ENCODE measurements around the gene CXCL6.

CXCL6 gene

GRCh38 chr4:73856518-73856917, 20.0 kb downstream of the CXCL6 start:
- Histone ChIP-seq H3K36me3 (ENCODE audit: control insufficient read depth in 1 of 2, insufficient read depth in 2 of 2, low read length in 2 of 2) (no peaks in the 10 kb centered on the region), H3K27ac (ENCODE audit: low read length) (no peak overlapping the region)

DNA sequence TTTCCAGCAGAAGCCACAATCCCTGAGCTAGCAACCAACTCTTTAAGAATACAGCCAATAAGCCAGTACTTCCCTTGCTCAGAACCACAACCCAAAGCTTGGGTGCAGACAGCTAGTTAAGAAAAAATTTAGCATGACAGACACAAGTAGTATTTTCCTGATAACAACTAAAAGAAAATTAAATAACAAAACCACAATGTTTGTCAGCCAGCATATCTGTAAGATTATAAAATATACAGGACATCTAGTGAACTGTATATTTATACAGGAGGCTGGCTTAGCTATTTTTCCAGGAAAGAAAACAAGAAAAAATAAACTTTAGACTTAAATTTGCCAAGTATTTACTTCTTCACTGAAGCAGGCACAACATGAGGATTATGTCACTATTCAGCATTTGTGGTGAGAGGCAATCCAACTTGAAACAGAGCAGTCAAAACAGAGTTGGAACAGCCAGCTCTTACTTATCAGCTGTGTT, 23.2 kb downstream of the CXCL6 start:
- Histone ChIP-seq H3K9me3 (ENCODE audit: control insufficient read depth in 1 of 2, low read length in 2 of 2) (no peaks in the 10 kb centered on the region), H3K36me3 (ENCODE audit: control insufficient read depth in 1 of 2, insufficient read depth in 2 of 2, low read length in 2 of 2) (no peaks in the 10 kb centered on the region), H3K4me3 (ENCODE audit: low read depth in 1 of 2, low read length in 2 of 2) (no peak overlapping the region), H3K27ac (ENCODE audit: low read length) (no peak overlapping the region), H3K4me1 (ENCODE audit: control insufficient read depth in 1 of 2, insufficient read depth in 2 of 2, low read length in 2 of 2) (no peaks in the 10 kb centered on the region), H3K27me3 (ENCODE audit: low read depth, low read length) (no peaks in the 10 kb centered on the region)

More at GRCh38 chr4:73856518-73856917, 20.0 kb downstream of the CXCL6 start:
- no peaks in the 10 kb centered on the region for H3K9me3 ChIP-seq (ENCODE audit: control insufficient read depth in 1 of 2, low read length in 2 of 2)
- no peak overlapping the region for H3K4me3 ChIP-seq (ENCODE audit: low read depth in 1 of 2, low read length in 2 of 2)
- H3K27me3 ChIP-seq (ENCODE audit: low read depth, low read length) = no peaks in the 10 kb centered on the region
- H3K4me1 ChIP-seq (ENCODE audit: control insufficient read depth in 1 of 2, insufficient read depth in 2 of 2, low read length in 2 of 2) = peaks cover 0 to 5% of the 10 kb centered on the region in 2 donors

GRCh38 chr4:73860181-73860580, 23.7 kb downstream of the CXCL6 start:
- Histone ChIP-seq H3K27ac (ENCODE audit: low read length) (no peak overlapping the region), H3K27me3 (ENCODE audit: low read depth, low read length) (no peaks in the 10 kb centered on the region), H3K4me1 (ENCODE audit: control insufficient read depth in 1 of 2, insufficient read depth in 2 of 2, low read length in 2 of 2) (no peaks in the 10 kb centered on the region), H3K4me3 (ENCODE audit: low read depth in 1 of 2, low read length in 2 of 2) (no peak overlapping the region), H3K9me3 (ENCODE audit: control insufficient read depth in 1 of 2, low read length in 2 of 2) (no peaks in the 10 kb centered on the region), H3K36me3 (ENCODE audit: control insufficient read depth in 1 of 2, insufficient read depth in 2 of 2, low read length in 2 of 2) (no peaks in the 10 kb centered on the region)

- H3K27me3 ChIP-seq (ENCODE audit: low read depth, low read length) = no peaks in the 10 kb centered on the region
- no peaks in the 10 kb centered on the region for H3K4me1 ChIP-seq (ENCODE audit: control insufficient read depth in 1 of 2, insufficient read depth in 2 of 2, low read length in 2 of 2)
- no peak overlapping the region for H3K27ac ChIP-seq (ENCODE audit: low read length)
- no peaks in the 10 kb centered on the region for H3K36me3 ChIP-seq (ENCODE audit: control insufficient read depth in 1 of 2, insufficient read depth in 2 of 2, low read length in 2 of 2)
- no peaks in the 10 kb centered on the region for H3K9me3 ChIP-seq (ENCODE audit: control insufficient read depth in 1 of 2, low read length in 2 of 2)
- H3K4me3 ChIP-seq (ENCODE audit: low read depth in 1 of 2, low read length in 2 of 2) = no peak overlapping the region
Observed at GRCh38 chr4:73860917-73861316, 24.4 kb downstream of the CXCL6 start.

GRCh38 chr4:73862322-73862721, 25.8 kb downstream of the CXCL6 start:
- Histone ChIP-seq H3K36me3 (ENCODE audit: control insufficient read depth in 1 of 2, insufficient read depth in 2 of 2, low read length in 2 of 2) (no peaks in the 10 kb centered on the region), H3K27me3 (ENCODE audit: low read depth, low read length) (no peaks in the 10 kb centered on the region), H3K27ac (ENCODE audit: low read length) (no peak overlapping the region), H3K4me3 (ENCODE audit: low read depth in 1 of 2, low read length in 2 of 2) (no peak overlapping the region), H3K4me1 (ENCODE audit: control insufficient read depth in 1 of 2, insufficient read depth in 2 of 2, low read length in 2 of 2) (no peaks in the 10 kb centered on the region), H3K9me3 (ENCODE audit: control insufficient read depth in 1 of 2, low read length in 2 of 2) (no peaks in the 10 kb centered on the region)

- H3K27me3 ChIP-seq (ENCODE audit: low read depth, low read length) = peaks cover 11% of the 10 kb centered on the region
- no peak overlapping the region for H3K4me3 ChIP-seq (ENCODE audit: low read depth in 1 of 2, low read length in 2 of 2)
- no peaks in the 10 kb centered on the region for H3K36me3 ChIP-seq (ENCODE audit: control insufficient read depth in 1 of 2, insufficient read depth in 2 of 2, low read length in 2 of 2)
- H3K4me1 ChIP-seq (ENCODE audit: control insufficient read depth in 1 of 2, insufficient read depth in 2 of 2, low read length in 2 of 2) = no peaks in the 10 kb centered on the region
- H3K27ac ChIP-seq (ENCODE audit: low read length) = no peak overlapping the region
- no peaks in the 10 kb centered on the region for H3K9me3 ChIP-seq (ENCODE audit: control insufficient read depth in 1 of 2, low read length in 2 of 2)
Observed at GRCh38 chr4:73864365-73864764, 27.9 kb downstream of the CXCL6 start.

GRCh38 chr4:73864961-73865360, 28.5 kb downstream of the CXCL6 start:
- no peaks in the 10 kb centered on the region for H3K9me3 ChIP-seq (ENCODE audit: control insufficient read depth in 1 of 2, low read length in 2 of 2)

DNA sequence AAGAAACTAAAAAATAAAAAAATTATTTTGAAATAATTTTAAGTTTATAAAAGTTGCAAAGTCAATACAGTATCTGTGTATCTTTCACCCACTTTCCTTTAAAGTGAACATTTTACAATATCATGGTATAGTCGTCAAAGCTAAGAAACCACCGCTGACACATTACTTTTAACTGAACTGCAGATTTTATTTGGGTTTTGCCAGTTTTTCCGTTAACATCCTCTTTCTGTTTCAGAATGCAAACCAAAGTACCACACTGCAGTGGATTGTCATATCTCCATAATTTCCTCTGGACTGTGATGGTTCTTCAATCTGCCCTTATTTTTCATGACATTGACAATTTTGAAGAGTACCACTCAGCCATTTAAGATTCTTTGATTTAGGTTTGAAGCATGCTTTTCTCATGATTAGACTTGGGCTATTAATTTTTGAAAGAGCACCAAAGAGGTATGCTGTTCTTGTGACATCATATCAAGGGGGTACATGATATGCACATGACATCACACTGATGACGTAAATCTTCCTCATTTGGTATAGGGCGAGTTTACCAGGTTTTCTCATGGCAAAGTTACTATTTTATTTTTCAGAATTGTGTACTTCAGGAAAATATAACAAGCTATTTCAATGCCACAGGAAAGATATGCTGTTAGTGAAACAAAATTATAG, 29.1 kb downstream of the CXCL6 start:
- no peaks in the 10 kb centered on the region for H3K36me3 ChIP-seq (ENCODE audit: control insufficient read depth in 1 of 2, insufficient read depth in 2 of 2, low read length in 2 of 2)
- no peaks in the 10 kb centered on the region for H3K9me3 ChIP-seq (ENCODE audit: control insufficient read depth in 1 of 2, low read length in 2 of 2)
- H3K4me1 ChIP-seq (ENCODE audit: control insufficient read depth in 1 of 2, insufficient read depth in 2 of 2, low read length in 2 of 2) = no peaks in the 10 kb centered on the region
- no peak overlapping the region for H3K27ac ChIP-seq (ENCODE audit: low read length)
- peaks cover 11% of the 10 kb centered on the region for H3K27me3 ChIP-seq (ENCODE audit: low read depth, low read length)
- no peak overlapping the region for H3K4me3 ChIP-seq (ENCODE audit: low read depth in 1 of 2, low read length in 2 of 2)

More at GRCh38 chr4:73864961-73865360, 28.5 kb downstream of the CXCL6 start:
- no peak overlapping the region for H3K4me3 ChIP-seq (ENCODE audit: low read depth in 1 of 2, low read length in 2 of 2)
- no peaks in the 10 kb centered on the region for H3K36me3 ChIP-seq (ENCODE audit: control insufficient read depth in 1 of 2, insufficient read depth in 2 of 2, low read length in 2 of 2)
- H3K27ac ChIP-seq (ENCODE audit: low read length) = no peak overlapping the region
- peaks cover 11% of the 10 kb centered on the region for H3K27me3 ChIP-seq (ENCODE audit: low read depth, low read length)
- H3K4me1 ChIP-seq (ENCODE audit: control insufficient read depth in 1 of 2, insufficient read depth in 2 of 2, low read length in 2 of 2) = no peaks in the 10 kb centered on the region

- Histone ChIP-seq H3K9me3 (ENCODE audit: control insufficient read depth in 1 of 2, low read length in 2 of 2) (no peaks in the 10 kb centered on the region), H3K27ac (ENCODE audit: low read length) (no peak overlapping the region), H3K4me3 (ENCODE audit: low read depth in 1 of 2, low read length in 2 of 2) (no peak overlapping the region), H3K4me1 (ENCODE audit: control insufficient read depth in 1 of 2, insufficient read depth in 2 of 2, low read length in 2 of 2) (no peaks in the 10 kb centered on the region), H3K36me3 (ENCODE audit: control insufficient read depth in 1 of 2, insufficient read depth in 2 of 2, low read length in 2 of 2) (no peaks in the 10 kb centered on the region), H3K27me3 (ENCODE audit: low read depth, low read length) (peaks cover 11% of the 10 kb centered on the region)
Observed at GRCh38 chr4:73866246-73866645, 29.8 kb downstream of the CXCL6 start.

GRCh38 chr4:73867783-73868182, 31.3 kb downstream of the CXCL6 start:
- H3K4me1 ChIP-seq (ENCODE audit: control insufficient read depth in 1 of 2, insufficient read depth in 2 of 2, low read length in 2 of 2) = no peaks in the 10 kb centered on the region
- H3K27ac ChIP-seq (ENCODE audit: low read length) = no peak overlapping the region
- H3K36me3 ChIP-seq (ENCODE audit: control insufficient read depth in 1 of 2, insufficient read depth in 2 of 2, low read length in 2 of 2) = no peaks in the 10 kb centered on the region
- peaks cover 11% of the 10 kb centered on the region for H3K27me3 ChIP-seq (ENCODE audit: low read depth, low read length)
- no peaks in the 10 kb centered on the region for H3K9me3 ChIP-seq (ENCODE audit: control insufficient read depth in 1 of 2, low read length in 2 of 2)
- peak overlapping the region in 1 of 2 donors; percentile 62 for H3K4me3 ChIP-seq (ENCODE audit: low read depth in 1 of 2, low read length in 2 of 2)

DNA sequence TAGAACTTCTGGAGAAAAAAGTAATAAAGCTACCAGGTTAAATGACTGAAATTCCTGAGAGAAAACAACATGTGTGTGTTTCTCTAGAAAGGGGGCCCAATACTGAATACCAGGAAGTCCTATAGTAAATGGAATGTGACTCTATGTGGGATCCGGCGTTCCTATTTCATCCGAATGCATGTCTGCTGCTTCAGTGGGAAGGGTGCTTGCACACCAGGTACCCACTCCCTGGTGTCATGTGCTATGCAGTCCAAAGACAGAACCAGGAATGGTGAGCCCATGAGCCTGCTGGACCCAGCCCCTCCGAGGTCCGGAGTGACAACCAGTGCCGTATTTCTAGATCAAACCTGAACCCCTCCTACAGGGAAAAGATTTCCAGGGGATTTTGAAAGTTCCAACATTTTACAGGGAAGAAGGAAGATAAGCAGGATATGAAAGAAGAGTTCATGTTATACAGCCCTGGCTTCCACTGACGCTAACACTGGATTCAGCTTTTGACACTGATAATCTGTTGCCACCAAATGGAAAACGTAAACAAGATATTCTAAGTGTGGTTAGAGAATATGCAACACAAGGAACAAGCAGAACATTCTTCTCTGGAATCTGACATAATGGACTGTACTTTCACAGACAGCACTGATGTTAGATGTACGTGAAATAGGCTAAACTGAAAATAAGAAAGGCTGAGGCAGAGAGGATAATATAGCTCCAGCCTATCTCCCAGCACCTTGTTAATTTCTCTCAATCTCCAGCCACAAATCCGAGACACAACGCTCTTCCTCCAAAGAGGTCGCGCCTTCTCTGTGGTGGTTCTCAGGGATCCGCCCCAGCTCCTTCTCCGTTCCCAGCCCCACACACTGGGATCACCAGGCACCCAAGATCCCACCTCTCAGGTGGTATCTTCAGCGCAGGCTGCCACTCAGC, 32.0 kb downstream of the CXCL6 start:
- Histone ChIP-seq H3K4me3 (ENCODE audit: low read depth in 1 of 2, low read length in 2 of 2) (peak overlapping the region; percentile 57 to 62), H3K27me3 (ENCODE audit: low read depth, low read length) (peaks cover 11% of the 10 kb centered on the region), H3K4me1 (ENCODE audit: control insufficient read depth in 1 of 2, insufficient read depth in 2 of 2, low read length in 2 of 2) (no peaks in the 10 kb centered on the region), H3K36me3 (ENCODE audit: control insufficient read depth in 1 of 2, insufficient read depth in 2 of 2, low read length in 2 of 2) (no peaks in the 10 kb centered on the region), H3K27ac (ENCODE audit: low read length) (no peak overlapping the region), H3K9me3 (ENCODE audit: control insufficient read depth in 1 of 2, low read length in 2 of 2) (no peaks in the 10 kb centered on the region)

Data from muscle layer of duodenum (tissue), 2 donors.